Activated naive CD8-positive, alpha-beta T cell treated with anti-CD3 and anti-CD28 coated beads, Interleukin-2, amount 50 U/mL, for 24 hours (primary cell): ENCODE measurements around the gene PLEKHM1.
"Not testable (repeated sequence)": the region's sequence is repeated elsewhere in the genome, so short reads cannot be mapped to it uniquely, and the experiment has no call there.

Experiments
- ATAC-seq: fragments of 150-1000 bp; cut with Tn5 transposase; one replicate; pipeline ENCODE4 v1.10.0; 2021
- DNase-seq: peaks from one replicate; pipeline ENCODE4 v3.0.0; 2021
- H3K27ac Mint-ChIP-seq: one replicate; pipeline ENCODE4 v1.8.0; 2021; ENCODE audit warnings: mild to moderate bottlenecking, mixed read lengths
- H3K27me3 Mint-ChIP-seq: one replicate; pipeline ENCODE4 v1.8.0; 2021; ENCODE audit warnings: mixed read lengths
- H3K36me3 Mint-ChIP-seq: one replicate; pipeline ENCODE4 v1.8.0; 2021; ENCODE audit warnings: low read depth, mixed read lengths
- H3K4me1 Mint-ChIP-seq: one replicate; pipeline ENCODE4 v1.8.0; 2021; ENCODE audit warnings: mixed read lengths
- H3K4me3 Mint-ChIP-seq: one replicate; pipeline ENCODE4 v1.8.0; 2021; ENCODE audit warnings: mild to moderate bottlenecking, moderate library complexity, mixed read lengths
- H3K9me3 Mint-ChIP-seq: one replicate; pipeline ENCODE4 v1.8.0; 2021; ENCODE audit warnings: mixed read lengths

PLEKHM1 gene

DNA sequence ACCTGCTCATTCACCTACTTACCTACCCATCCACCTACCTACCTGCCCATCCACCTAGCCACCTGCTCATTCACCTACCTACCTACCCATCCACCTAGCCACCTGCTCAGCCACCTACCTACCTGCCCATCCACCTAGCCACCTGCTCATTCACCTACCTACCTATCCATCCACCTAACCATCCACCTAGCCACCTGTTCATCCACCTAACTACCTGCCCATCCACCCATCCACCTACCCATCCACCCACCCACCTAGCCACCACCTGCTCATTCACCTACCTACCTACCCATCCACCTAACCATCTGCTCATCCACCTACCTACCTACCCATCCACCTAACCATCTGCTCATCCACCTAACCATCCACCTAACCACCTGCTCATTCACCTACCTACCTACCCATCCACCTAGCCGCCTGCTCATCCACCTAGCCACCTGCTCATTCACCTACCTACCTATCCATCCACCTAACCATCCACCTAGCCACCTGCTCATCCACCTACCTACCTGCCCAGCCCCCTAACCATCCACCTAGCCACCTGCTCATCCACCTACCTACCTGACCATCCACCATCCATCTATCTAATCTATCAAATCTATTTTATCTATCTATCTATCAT is 40.7 kb downstream of the PLEKHM1 start:
- Mint-ChIP-seq H3K4me1 (peaks cover 13% of the 10 kb centered on the region), H3K36me3 (peaks cover 13% of the 10 kb centered on the region)
- not testable (repeated sequence) for H3K9me3 Mint-ChIP-seq, H3K27ac Mint-ChIP-seq, DNase-seq, H3K4me3 Mint-ChIP-seq, ATAC-seq, H3K27me3 Mint-ChIP-seq

DNA sequence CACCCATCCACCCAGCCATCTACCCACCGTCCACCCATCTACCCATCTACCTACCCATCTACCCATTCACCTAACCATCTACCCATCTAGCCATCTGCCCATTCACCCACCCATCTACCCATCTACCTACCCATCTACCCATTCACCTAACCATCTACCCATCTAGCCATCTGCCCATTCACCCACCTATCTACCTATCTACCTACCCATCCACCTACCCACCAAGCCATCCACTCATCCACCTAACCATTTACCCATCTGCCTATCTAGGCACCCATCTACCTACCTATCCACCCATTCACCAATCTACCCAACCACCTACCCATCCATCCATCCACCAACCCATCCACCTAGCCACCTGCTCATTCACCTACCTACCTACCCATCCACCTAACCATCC is 41.3 kb downstream of the PLEKHM1 start:
- H3K9me3 Mint-ChIP-seq, ATAC-seq: not testable (repeated sequence)

DNA sequence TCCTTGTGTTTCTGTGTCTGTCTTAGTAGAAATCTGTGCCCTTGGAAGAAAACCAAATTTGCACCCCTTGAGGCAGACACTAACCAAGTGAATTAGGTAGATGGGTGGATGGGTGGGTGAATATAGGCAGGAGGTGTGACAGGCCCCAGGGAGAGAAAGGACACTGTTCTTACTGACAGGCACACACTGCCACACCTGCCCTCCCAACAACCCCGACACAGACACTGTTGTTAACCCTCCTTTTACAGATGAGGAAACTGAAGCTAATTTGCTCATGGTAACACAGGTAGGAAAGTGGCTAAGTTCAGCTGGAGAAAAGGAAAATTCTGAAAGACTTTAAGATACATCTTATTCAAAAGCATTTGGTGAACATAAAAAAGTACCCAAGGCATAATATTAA is 42.0 kb downstream of the PLEKHM1 start:
- not testable (repeated sequence) for ATAC-seq, H3K4me3 Mint-ChIP-seq, DNase-seq, H3K9me3 Mint-ChIP-seq, H3K27ac Mint-ChIP-seq, H3K27me3 Mint-ChIP-seq
- H3K36me3 Mint-ChIP-seq = peaks cover 13% of the 10 kb centered on the region
- peaks cover 12% of the 10 kb centered on the region for H3K4me1 Mint-ChIP-seq

More for the DNA sequence above, 41.3 kb downstream of the PLEKHM1 start:
- H3K4me3 Mint-ChIP-seq, H3K27me3 Mint-ChIP-seq, DNase-seq, H3K27ac Mint-ChIP-seq: not testable (repeated sequence)
- Mint-ChIP-seq H3K36me3 (peaks cover 13% of the 10 kb centered on the region), H3K4me1 (peaks cover 12% of the 10 kb centered on the region)

DNA sequence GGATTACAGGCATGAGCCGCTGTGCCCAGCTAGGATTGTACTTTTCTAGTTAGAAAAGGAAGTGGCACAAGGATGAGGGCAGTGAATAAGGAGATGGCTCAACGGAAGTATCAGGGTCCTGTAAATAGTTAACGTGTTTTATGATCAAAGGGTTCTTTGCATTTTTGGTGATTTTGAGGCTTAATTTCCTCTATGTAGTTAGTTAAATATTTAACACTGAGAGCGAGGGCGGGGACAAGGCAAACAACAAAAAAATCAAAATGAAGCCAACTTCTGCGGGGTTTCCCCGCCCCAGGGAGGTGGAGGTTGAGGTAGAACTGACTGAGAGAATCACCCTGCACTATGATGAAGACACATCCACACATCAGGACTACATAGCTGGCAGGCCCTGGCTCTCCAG is 42.5 kb downstream of the PLEKHM1 start:
- H3K4me3 Mint-ChIP-seq, DNase-seq, ATAC-seq, H3K27me3 Mint-ChIP-seq, H3K27ac Mint-ChIP-seq, H3K9me3 Mint-ChIP-seq: not testable (repeated sequence)
- Mint-ChIP-seq H3K4me1 (peaks cover 12% of the 10 kb centered on the region), H3K36me3 (peaks cover 13% of the 10 kb centered on the region)

DNA sequence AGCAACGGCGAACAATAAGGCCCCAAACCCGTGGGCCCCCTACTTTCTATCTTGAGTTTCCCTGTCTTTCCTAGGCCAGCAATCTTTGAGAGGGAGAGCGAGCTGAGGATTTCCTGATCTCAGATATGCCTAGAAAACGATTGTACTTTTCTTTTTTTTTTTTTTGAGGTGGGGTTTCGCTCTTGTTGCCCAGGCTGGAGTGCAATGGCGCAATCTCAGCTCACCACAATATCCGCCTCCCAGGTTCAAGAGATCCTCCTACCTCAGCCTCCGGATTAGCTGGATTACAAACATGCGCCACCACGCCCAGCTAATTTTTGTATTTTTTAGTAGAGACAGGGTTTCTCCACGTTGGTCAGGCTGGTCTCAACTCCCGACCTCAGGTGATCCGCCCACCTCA is 42.9 kb downstream of the PLEKHM1 start:
- peaks cover 13% of the 10 kb centered on the region for H3K36me3 Mint-ChIP-seq
- not testable (repeated sequence) for H3K27ac Mint-ChIP-seq, H3K4me3 Mint-ChIP-seq, H3K27me3 Mint-ChIP-seq, DNase-seq, H3K9me3 Mint-ChIP-seq, ATAC-seq
- H3K4me1 Mint-ChIP-seq = peaks cover 12% of the 10 kb centered on the region

DNA sequence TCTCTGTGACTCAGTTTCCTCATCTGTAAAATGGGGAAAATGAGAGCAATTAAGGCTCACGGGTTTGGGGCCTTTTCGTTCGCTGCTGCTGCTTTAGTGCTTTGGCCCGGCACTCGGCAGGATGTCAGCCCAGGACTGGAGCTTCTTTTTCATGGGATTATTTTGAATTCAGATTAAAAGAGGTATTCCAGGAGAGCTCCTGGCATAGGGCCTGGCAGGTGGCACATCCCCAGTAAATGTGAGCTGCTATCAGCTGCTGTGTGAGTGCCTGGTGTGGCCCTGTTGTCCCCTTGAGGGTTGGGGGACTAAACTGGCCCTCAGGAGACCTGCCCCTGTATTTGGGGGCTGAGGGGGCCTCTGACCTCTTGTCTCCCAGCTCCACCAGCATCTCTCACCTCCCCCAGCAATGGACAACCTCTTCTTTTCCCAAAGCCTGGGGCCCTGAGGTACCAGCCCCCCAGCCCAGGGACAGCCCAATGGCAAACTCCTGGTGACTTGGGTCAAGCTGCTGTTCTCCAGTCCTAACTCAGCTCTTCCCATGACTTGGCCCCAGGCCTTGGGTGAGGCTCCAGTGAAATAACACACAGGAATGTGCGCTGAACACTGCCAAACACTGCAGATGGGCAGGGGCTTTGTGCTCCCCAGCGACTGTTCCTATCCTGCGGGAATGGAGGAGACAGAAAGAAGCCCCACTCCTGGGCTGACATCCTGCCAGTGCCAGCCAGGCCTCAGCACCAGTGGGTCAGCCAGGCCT is 43.5 kb downstream of the PLEKHM1 start:
- H3K9me3 Mint-ChIP-seq, DNase-seq, H3K27ac Mint-ChIP-seq: not testable (repeated sequence)

DNA sequence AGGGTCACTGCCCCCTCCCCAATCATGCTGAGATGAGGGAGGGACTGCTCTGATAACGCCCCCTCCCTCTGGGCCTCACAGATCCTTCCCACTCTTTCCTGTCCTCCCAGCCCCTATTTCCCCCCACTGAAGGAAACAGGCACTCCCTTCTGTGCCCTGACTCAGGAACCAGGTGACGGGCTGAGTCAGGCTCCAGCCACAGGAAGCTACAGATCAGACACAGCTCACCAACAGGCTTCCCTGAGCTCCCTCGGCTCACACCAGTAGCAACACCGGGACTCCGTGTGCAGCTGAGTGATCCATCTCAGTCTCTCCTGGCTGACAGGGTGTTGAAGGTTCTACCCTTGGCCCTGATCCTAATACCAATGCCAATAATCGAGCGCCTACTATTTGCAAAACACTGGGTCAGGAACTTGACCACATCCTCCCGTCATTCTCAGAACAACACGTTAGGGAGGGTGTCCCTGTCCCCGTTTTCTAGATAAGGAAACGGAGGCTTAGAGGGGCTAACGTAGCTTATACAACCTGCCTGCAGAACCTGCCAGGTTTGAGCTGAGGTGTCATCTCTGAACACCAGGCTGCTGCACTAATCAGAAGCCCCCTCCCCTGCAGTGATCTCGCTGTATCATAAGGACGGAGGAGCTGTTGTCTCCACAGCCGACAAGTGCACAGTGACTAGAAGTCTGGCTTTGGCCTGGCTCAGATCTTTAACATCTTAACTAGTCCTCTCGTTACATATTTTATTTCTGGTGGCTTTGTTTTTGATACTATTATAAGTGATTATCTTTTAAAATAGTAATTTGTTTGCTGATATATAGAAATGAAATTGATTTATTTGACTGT is 44.4 kb downstream of the PLEKHM1 start:
- peak; percentile 43 for DNase-seq
- peaks cover 14% of the 10 kb centered on the region for H3K4me1 Mint-ChIP-seq
- H3K36me3 Mint-ChIP-seq = peaks cover 13% of the 10 kb centered on the region
- H3K27me3 Mint-ChIP-seq, H3K9me3 Mint-ChIP-seq: not testable (repeated sequence)
- H3K27ac Mint-ChIP-seq = peak overlapping the region; percentile 57
- peak; percentile 96 for ATAC-seq
- peak overlapping the region; percentile 24 for H3K4me3 Mint-ChIP-seq

More for the DNA sequence above, 43.5 kb downstream of the PLEKHM1 start:
- peaks cover 12% of the 10 kb centered on the region for H3K4me1 Mint-ChIP-seq
- not testable (repeated sequence) for H3K4me3 Mint-ChIP-seq, H3K27me3 Mint-ChIP-seq, ATAC-seq
- peaks cover 13% of the 10 kb centered on the region for H3K36me3 Mint-ChIP-seq

DNA sequence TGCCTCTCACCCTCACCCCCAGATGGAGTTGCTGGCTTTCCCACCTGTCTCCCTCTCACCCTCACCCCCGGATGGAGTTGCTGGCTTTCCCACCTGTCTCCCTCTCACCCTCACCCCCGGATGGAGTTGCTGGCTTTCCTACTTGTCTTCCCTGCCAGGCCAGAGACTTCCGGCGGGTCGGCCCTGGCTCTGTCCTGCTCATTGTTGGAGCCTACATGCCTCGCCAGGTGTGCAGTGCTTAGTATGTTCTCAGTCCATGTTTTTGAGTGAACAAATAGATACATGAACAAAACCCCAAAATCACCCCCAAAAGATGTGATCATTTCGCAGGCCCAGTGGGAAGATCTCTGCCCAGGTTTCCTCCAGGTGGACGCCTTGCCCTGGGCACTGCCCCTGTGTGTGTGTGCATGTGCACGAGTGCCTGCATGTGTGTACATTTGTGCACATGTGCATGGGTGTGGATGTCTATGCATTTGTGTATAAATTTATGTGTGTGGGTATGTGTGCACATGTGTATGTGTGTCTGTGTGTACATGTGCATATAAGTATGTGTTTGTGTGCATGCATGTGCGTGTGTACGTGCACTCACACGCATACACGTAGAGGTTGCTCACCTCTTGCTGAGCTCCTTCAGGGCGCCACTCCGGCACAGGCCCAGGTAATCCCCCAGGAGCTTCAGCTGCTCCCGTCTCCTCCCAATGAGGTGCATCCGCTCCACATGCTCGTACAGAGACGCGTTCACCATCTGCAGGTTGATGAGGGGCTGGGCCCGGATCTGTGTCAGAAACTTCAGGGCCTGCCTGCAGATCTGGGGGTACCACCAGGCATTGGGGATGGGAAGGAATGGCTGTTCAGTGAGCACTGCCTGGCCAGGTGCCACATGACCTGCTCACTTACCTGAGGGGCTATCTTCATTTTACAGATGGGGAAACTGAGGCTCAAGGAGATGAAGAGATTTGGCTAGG is 45.4 kb downstream of the PLEKHM1 start:
- ATAC-seq, DNase-seq, H3K4me3 Mint-ChIP-seq, H3K27ac Mint-ChIP-seq, H3K9me3 Mint-ChIP-seq, H3K27me3 Mint-ChIP-seq: not testable (repeated sequence)
- H3K4me1 Mint-ChIP-seq = peaks cover 23% of the 10 kb centered on the region
- H3K36me3 Mint-ChIP-seq = peaks cover 13% of the 10 kb centered on the region

DNA sequence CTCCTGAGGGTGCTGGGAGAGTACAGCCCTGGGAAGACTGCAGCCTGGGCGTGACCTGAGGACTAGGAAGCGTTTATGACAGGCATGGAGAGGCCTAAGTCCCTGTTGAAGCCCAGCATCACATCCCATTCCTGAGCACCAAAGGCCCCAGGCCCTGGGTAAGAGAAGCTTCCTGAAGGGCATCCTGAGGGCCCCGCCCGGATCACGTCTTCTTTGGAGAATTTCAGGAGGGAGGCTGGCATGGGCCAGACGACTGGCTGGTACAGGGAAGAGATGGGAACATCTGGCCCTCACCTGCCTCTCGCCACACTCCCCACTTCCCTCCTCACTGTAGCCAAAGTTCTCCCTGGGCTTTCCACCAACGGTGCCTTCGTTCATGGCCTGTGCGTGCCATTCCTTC is 46.2 kb downstream of the PLEKHM1 start:
- H3K9me3 Mint-ChIP-seq, H3K27ac Mint-ChIP-seq, H3K27me3 Mint-ChIP-seq, DNase-seq, H3K4me3 Mint-ChIP-seq, ATAC-seq: not testable (repeated sequence)
- peaks cover 25% of the 10 kb centered on the region for H3K4me1 Mint-ChIP-seq
- H3K36me3 Mint-ChIP-seq = peaks cover 13% of the 10 kb centered on the region

DNA sequence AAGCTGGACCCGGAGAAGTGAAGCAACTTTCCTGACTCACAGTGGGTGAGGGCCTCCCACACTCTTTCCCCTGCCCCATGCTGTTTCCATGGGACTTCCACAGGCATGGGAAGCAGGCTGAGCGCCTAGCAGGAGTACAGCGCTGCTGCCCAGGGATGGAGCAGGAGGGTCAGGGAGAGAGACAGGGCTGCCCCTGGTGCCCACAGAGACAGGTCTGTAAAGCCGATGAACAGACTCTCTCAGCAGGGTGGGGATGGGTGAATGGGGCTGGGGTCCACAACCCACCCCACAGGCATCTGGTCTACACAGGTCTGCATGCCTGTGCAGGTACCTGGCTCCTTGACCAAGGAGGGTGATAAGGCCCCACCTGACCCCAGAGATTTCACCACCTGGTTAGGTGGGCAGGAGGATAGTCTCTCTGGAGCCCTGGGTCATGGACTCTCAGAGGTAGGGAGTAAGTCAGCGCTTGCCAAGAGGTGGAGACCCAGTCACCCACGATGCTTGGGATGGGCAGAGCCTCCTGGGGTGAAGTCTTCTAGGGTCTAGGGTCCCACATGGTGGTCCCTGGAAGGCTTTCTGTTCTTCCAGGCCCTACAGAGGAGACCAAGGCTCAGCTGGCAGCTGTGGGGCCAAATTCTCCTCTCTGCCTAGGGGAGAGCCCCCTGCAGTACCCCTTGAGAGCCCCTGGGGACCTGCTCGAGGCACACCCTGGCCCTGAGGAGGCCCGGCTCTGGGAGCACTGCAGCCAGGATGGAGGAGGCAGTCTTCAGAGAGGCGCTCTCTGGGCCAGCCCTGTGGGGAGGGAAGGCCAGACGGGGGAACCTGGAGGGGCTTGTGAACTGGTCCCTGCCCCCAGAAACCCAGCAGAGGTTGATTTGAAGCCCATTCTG is 46.9 kb downstream of the PLEKHM1 start:
- not testable (repeated sequence) for H3K9me3 Mint-ChIP-seq, ATAC-seq, DNase-seq, H3K4me3 Mint-ChIP-seq, H3K27ac Mint-ChIP-seq, H3K27me3 Mint-ChIP-seq
- Mint-ChIP-seq H3K36me3 (peaks cover 13% of the 10 kb centered on the region), H3K4me1 (peaks cover 25% of the 10 kb centered on the region)

DNA sequence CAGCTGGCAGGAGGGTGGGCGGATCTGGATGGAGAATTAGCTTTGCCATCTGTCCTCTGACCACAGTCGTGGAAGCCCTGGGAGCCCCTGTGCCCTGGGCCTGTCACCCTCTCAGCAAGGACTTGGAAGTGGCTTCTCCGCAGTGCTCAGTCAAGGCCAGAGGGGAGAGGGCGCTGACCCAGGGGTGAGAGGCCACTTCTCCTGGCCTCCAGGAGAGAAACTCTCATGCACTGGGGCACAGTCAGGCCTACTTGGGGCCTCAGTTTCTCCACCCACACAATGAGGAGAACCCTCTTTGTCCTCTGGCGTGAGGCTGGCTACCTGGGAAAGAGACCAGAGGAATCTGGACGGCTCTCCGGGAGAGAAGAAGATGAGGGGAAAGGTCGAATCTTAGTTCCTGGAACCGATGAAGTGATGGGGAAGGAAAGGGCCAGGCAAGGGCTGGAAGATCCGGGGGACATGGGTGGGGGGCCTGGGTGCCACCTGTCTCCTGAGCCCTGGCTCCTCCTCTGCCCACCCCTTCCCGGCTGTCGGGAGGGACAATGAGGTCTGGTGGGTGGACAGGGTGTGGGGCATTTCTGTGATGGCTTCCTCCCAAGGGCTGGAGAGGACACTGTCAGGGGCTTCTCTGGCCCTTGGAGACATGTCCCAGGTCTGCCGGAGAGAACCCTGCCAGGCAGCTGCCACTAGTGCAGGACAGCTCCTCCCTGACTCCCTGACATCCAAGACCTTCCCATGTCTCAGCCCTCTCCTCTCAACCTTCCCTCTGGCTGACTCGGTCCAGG is 48.8 kb downstream of the PLEKHM1 start:
- ATAC-seq = no peak

DNA sequence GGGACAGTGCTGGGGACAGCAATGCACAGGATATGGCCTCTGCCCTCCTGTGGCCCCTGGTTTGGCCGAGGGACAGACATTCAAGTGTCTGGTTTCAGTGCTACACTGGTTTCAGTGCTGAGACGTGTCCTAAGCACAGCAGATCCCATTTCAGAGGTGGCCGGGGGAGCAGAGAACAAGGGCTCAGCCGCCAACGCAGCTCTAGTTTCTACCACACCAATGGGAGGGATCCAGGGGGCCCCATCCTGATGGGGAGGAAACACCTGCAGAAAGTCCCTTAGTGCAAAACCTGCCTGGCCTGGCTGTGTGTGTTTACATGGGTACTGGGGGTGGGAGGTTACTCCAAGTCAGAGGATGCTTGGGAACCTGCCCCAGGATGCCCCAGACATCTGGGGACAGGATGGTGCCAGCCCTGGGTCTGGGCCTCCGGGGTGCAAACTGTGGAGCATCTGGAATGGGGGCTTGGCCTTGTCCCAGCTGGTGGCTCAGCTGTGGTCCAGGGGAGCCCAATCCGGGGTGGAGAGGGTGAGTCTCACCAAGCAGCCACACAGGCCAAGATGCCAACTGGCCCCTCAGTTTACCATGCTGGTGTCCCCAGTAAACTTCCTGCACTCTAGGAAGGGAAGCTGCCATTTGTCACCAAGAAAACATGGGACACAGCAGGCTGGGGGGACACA is 49.5 kb downstream of the PLEKHM1 start:
- not testable (repeated sequence) for H3K9me3 Mint-ChIP-seq, H3K4me3 Mint-ChIP-seq, H3K27ac Mint-ChIP-seq, H3K36me3 Mint-ChIP-seq, H3K27me3 Mint-ChIP-seq
- DNase-seq (peak; percentile 24), ATAC-seq (peak; percentile 58)
- H3K4me1 Mint-ChIP-seq = peaks cover 18% of the 10 kb centered on the region

More for the DNA sequence above, 48.8 kb downstream of the PLEKHM1 start:
- peaks cover 9% of the 10 kb centered on the region for H3K36me3 Mint-ChIP-seq
- peaks cover 24% of the 10 kb centered on the region for H3K4me1 Mint-ChIP-seq
- H3K9me3 Mint-ChIP-seq = no peaks in the 10 kb centered on the region
- H3K4me3 Mint-ChIP-seq = no peak overlapping the region
- no peak for DNase-seq
- no peak overlapping the region for H3K27ac Mint-ChIP-seq
- no peaks in the 10 kb centered on the region for H3K27me3 Mint-ChIP-seq
